NCI-H2107 treated with DMSO at 0.1 percent for 48 hours (cell line): Measurements from ENCODE around the gene CPXM1.

Experiments
- DNase-seq: peaks from one replicate; lab custom pipeline; 2025; ENCODE audit not compliant: unreplicated experiment; lab: John Stamatoyannopoulos, UW

The CPXM1 gene

GRCh38 chr20:2750491-2751251 is 49.8 kb downstream of the CPXM1 start:
- DNase-seq = no peak

- DNase-seq = no peak
Observed at GRCh38 chr20:2749951-2750490, 50.4 kb downstream of the CPXM1 start.

- DNase-seq = no peak
Observed at GRCh38 chr20:2749343-2749950, 51.0 kb downstream of the CPXM1 start.

- DNase-seq = no peak
Observed at GRCh38 chr20:2748551-2749342, 51.7 kb downstream of the CPXM1 start.

- DNase-seq = no peak
Observed at GRCh38 chr20:2747676-2748235, 52.7 kb downstream of the CPXM1 start.

- DNase-seq = no peak
Observed at GRCh38 chr20:2746636-2747265, 53.7 kb downstream of the CPXM1 start.

- DNase-seq = no peak
Observed at GRCh38 chr20:2745936-2746635, 54.3 kb downstream of the CPXM1 start.

GRCh38 chr20:2745060-2745910 is 55.1 kb downstream of the CPXM1 start:
- no peak for DNase-seq
